ENCODE results near the gene FHIT. TPM values are rescaled to one million over a fixed set of nuclear protein-coding genes. Genes with fewer than 3 reads are reported as not detected.

FHIT gene
- total RNA-seq, 1 experiment from 2014 or later, result 9.8 TPM

DNA sequence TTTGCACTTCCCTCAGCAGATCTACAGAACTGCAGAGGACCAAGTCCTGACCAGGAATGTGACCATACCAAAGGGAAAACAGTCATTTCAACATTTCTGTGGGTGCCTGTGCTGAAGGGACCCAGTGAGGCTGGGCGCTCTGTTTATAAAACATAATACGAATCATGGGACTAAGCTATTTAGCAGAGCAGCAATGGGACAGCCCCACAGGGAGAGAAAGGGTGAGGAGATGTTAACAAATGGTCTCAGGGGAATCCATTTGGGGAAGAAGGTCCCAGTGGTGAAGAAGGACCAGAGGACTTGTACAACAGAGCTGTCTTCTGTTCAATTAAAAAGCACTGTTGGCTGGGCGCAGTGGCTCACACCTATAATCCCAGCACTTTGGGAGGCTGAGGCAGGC, 1025.4 kb downstream of the FHIT start:
- Histone ChIP-seq H3F3A (ENCODE audit: insufficient read depth, low read depth) (no peaks in the 10 kb centered on the region), H3K79me2 (ENCODE audit: low read depth) (no peaks in the 10 kb centered on the region), H3K4me1 (replicated peaks; ENCODE audit: insufficient read depth) (no peaks in the 10 kb centered on the region), H3K27ac (no peak overlapping the region), H3K4me2 (no peak overlapping the region), H3K36me3 (ENCODE audit: low read depth) (no peaks in the 10 kb centered on the region), H3K27me3 (ENCODE audit: insufficient read depth, low read depth) (no peaks in the 10 kb centered on the region), H3K4me3 (no peak overlapping the region), H4K20me1 (ENCODE audit: insufficient read depth) (no peaks in the 10 kb centered on the region), H3K9me3 (ENCODE audit: insufficient read depth, low read depth) (no peaks in the 10 kb centered on the region), H2AFZ (no peak overlapping the region), H3K9me2 (ENCODE audit: insufficient read depth) (no peaks in the 10 kb centered on the region)
- BruUV-seq (replicated peaks), result no TSS peak
- DNase-seq, result no peak
- POLR2A ChIA-PET (ENCODE audit: unreplicated experiment), result no interaction called here
- CTCF ChIA-PET, result no interaction called here
- intact Hi-C loops (cut with micrococcal nuclease; ENCODE audit: unreplicated experiment), result no loop called here
- no peak for TF ChIP-seq EZH2 (IDR thresholded peaks at IDR 0.05; ENCODE audit: low read depth)
- TF ChIP-seq, protein P1, sequence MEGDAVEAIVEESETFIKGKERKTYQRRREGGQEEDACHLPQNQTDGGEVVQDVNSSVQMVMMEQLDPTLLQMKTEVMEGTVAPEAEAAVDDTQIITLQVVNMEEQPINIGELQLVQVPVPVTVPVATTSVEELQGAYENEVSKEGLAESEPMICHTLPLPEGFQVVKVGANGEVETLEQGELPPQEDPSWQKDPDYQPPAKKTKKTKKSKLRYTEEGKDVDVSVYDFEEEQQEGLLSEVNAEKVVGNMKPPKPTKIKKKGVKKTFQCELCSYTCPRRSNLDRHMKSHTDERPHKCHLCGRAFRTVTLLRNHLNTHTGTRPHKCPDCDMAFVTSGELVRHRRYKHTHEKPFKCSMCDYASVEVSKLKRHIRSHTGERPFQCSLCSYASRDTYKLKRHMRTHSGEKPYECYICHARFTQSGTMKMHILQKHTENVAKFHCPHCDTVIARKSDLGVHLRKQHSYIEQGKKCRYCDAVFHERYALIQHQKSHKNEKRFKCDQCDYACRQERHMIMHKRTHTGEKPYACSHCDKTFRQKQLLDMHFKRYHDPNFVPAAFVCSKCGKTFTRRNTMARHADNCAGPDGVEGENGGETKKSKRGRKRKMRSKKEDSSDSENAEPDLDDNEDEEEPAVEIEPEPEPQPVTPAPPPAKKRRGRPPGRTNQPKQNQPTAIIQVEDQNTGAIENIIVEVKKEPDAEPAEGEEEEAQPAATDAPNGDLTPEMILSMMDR (conservative IDR thresholded peaks at IDR 0.05), result no peak

DNA sequence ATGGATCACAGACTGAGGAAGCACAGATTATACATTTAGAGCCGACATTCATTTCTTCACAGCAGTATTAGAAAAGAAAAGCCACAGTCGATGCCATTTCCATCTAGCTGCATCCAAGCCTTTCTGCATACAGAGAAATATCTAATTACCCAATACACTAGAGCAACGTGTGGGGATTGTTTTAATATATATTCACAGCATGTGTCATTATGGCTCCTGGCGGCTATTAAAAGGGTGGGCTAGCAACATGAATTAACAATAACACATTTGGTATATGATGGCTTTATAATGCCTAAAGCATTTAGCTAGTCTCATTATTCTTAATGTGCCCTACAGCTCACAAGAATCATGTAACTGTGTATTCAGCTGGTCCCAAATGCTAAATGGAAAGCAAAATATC, 1030.5 kb downstream of the FHIT start:
- intact Hi-C loops (cut with micrococcal nuclease; ENCODE audit: unreplicated experiment), result no loop called here
- Histone ChIP-seq H3K27me3 (ENCODE audit: insufficient read depth, low read depth) (no peaks in the 10 kb centered on the region), H3K79me2 (ENCODE audit: low read depth) (no peaks in the 10 kb centered on the region), H3K4me3 (no peak overlapping the region), H3K36me3 (ENCODE audit: low read depth) (no peaks in the 10 kb centered on the region), H2AFZ (no peak overlapping the region), H3K4me2 (no peak overlapping the region), H3K9me3 (ENCODE audit: insufficient read depth, low read depth) (no peaks in the 10 kb centered on the region), H3K9me2 (ENCODE audit: insufficient read depth) (no peaks in the 10 kb centered on the region), H3K27ac (no peak overlapping the region), H3K4me1 (replicated peaks; ENCODE audit: insufficient read depth) (no peaks in the 10 kb centered on the region), H3F3A (ENCODE audit: insufficient read depth, low read depth) (no peaks in the 10 kb centered on the region), H4K20me1 (ENCODE audit: insufficient read depth) (no peaks in the 10 kb centered on the region)
- POLR2A ChIA-PET (ENCODE audit: unreplicated experiment), result no interaction called here
- BruUV-seq (replicated peaks), result no TSS peak
- DNase-seq, result no peak
- no peak for TF ChIP-seq EZH2 (IDR thresholded peaks at IDR 0.05; ENCODE audit: low read depth)
- TF ChIP-seq, protein P1 (conservative IDR thresholded peaks at IDR 0.05), result no peak
- CTCF ChIA-PET, result no interaction called here

DNA sequence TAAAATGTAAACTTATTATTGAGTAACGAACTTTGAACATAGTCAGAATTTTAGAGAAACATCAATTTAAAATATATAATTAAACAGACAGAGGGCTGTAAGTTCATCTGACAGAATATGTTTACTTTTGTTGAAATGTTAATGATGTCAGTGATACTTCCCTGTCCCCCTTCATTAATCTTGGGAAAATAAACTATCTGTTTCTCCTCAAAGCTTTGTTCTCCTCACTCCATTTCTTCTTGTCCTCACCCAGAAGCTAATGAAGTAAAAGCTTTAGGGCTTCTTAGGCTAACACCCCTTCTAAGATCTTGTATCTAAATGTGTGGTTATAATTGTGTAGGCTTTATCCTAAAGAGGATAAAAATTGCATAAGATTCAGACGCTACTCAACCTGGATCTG, 1031.8 kb downstream of the FHIT start:
- no peak for DNase-seq
- Histone ChIP-seq H2AFZ (no peak overlapping the region), H3K36me3 (ENCODE audit: low read depth) (no peaks in the 10 kb centered on the region), H3K4me2 (no peak overlapping the region), H4K20me1 (ENCODE audit: insufficient read depth) (no peaks in the 10 kb centered on the region), H3K79me2 (ENCODE audit: low read depth) (no peaks in the 10 kb centered on the region), H3K9me2 (ENCODE audit: insufficient read depth) (no peaks in the 10 kb centered on the region), H3K27ac (no peak overlapping the region), H3K9me3 (ENCODE audit: insufficient read depth, low read depth) (no peaks in the 10 kb centered on the region), H3K27me3 (ENCODE audit: insufficient read depth, low read depth) (no peaks in the 10 kb centered on the region), H3K4me1 (replicated peaks; ENCODE audit: insufficient read depth) (no peaks in the 10 kb centered on the region), H3F3A (ENCODE audit: insufficient read depth, low read depth) (no peaks in the 10 kb centered on the region), H3K4me3 (no peak overlapping the region)
- no peak for TF ChIP-seq EZH2 (IDR thresholded peaks at IDR 0.05; ENCODE audit: low read depth)
- TF ChIP-seq, protein P1 (conservative IDR thresholded peaks at IDR 0.05), result no peak
- CTCF ChIA-PET, result no interaction called here
- POLR2A ChIA-PET (ENCODE audit: unreplicated experiment), result no interaction called here
- no TSS peak for BruUV-seq (replicated peaks)
- intact Hi-C loops (cut with micrococcal nuclease; ENCODE audit: unreplicated experiment), result no loop called here

Measured in PC-9 (cell line).